Tibial artery (tissue), 4 donors: ENCODE results near the gene RAET1G.

ENCODE experiments used
- DNase-seq, 2 donors: peaks; one replicate each; pipeline ENCODE4 v3.0.0-alpha.2; 2019
- H3K27ac ChIP-seq, 2 donors: fragments of 200-600 bp; sonication (generic) in 1 of 2; 1 replicate in 1 of 2; 2 replicates in 1 of 2; pipeline ENCODE4 v1.5.1; 2018 to 2019; ENCODE audit warnings: mild to moderate bottlenecking in 1 of 2
- H3K27me3 ChIP-seq, 2 donors: fragments of 200-600 bp; sonication (generic) in 1 of 2; one replicate each; pipeline versions ENCODE4 v1.5.1 to v1.6.0; 2016 to 2019
- H3K36me3 ChIP-seq, 3 donors: fragments of 200-600 bp; sonication (generic) in 2 of 3; one replicate each; pipeline ENCODE4 v1.5.1; 2016 to 2019; ENCODE audit warnings: mild to moderate bottlenecking in 2 of 3
- H3K4me1 ChIP-seq, 4 donors: fragments of 200-600 bp; sonication (generic) in 2 of 4; 1 replicate in 3 of 4; 2 replicates in 1 of 4; pipeline ENCODE4 v1.5.1; 2016 to 2019
- H3K4me3 ChIP-seq, 2 donors: fragments of 200-600 bp; sonication (generic) in 1 of 2; 1 replicate in 1 of 2; 2 replicates in 1 of 2; pipeline ENCODE4 v1.5.1; 2018 to 2019; ENCODE audit warnings: mild to moderate bottlenecking in 2 of 2
- H3K9me3 ChIP-seq, 3 donors: fragments of 200-600 bp; sonication (generic) in 1 of 3; one replicate each; pipeline ENCODE4 v1.5.1; 2016 to 2019
- CTCF ChIP-seq, 2 experiments: fragments of 200-600 bp in 1 of 2; fragments of 450-650 bp in 1 of 2; IDR thresholded peaks; one replicate each; pipeline ENCODE4 v1.5.1; 2017 to 2019; ENCODE audit warnings: antibody characterized with exemption in 2 of 2, mild to moderate bottlenecking in 1 of 2, moderate library complexity in 1 of 2
- intact Hi-C: fragments of 100-400 bp; cut with DNase I; formaldehyde crosslinking; loops from one replicate; pipeline ENCODE4 v1.15.0; 2023; ENCODE audit warnings: low total_unique reads

The RAET1G gene

GRCh38 chr6:149889326-149889725 is 33.6 kb downstream of the RAET1G start:
- no peak for DNase-seq
- Histone ChIP-seq H3K9me3 (no peaks in the 10 kb centered on the region), H3K4me1 (peaks cover 0 to 5% (median 3%) of the 10 kb centered on the region in 4 donors), H3K27ac (no peak overlapping the region), H3K4me3 (no peak overlapping the region), H3K27me3 (no peaks in the 10 kb centered on the region), H3K36me3 (no peaks in the 10 kb centered on the region)
- intact Hi-C loops: no loop called here
- TF ChIP-seq CTCF (IDR thresholded peaks at IDR 0.05): no peak

GRCh38 chr6:149888659-149889058 is 34.3 kb downstream of the RAET1G start:
- intact Hi-C loops: no loop called here
- Histone ChIP-seq H3K4me3 (no peak overlapping the region), H3K9me3 (no peaks in the 10 kb centered on the region), H3K27ac (no peak overlapping the region), H3K4me1 (peaks cover 0 to 12% (median 7%) of the 10 kb centered on the region in 4 donors), H3K36me3 (no peaks in the 10 kb centered on the region), H3K27me3 (no peaks in the 10 kb centered on the region)
- no peak for DNase-seq
- no peak for TF ChIP-seq CTCF (IDR thresholded peaks at IDR 0.05)

GRCh38 chr6:149888093-149888492 is 34.8 kb downstream of the RAET1G start:
- no peak for TF ChIP-seq CTCF (IDR thresholded peaks at IDR 0.05)
- no peak overlapping the region for H3K4me3 ChIP-seq
- peaks cover 0 to 12% (median 7%) of the 10 kb centered on the region in 4 donors for H3K4me1 ChIP-seq
- no peaks in the 10 kb centered on the region for H3K9me3 ChIP-seq
- H3K27ac ChIP-seq: no peak overlapping the region
- H3K27me3 ChIP-seq: no peaks in the 10 kb centered on the region
- no peaks in the 10 kb centered on the region for H3K36me3 ChIP-seq
- no peak for DNase-seq
- intact Hi-C loops: no loop called here

- no peak for DNase-seq
- no peak overlapping the region for H3K27ac ChIP-seq
- intact Hi-C loops: no loop called here
Measured at GRCh38 chr6:149887343-149887742, 35.6 kb downstream of the RAET1G start.

GRCh38 chr6:149885888-149886287 is 37.0 kb downstream of the RAET1G start:
- Histone ChIP-seq H3K4me3 (no peak overlapping the region), H3K9me3 (no peaks in the 10 kb centered on the region), H3K27me3 (no peaks in the 10 kb centered on the region), H3K4me1 (peaks cover 0 to 12% (median 7%) of the 10 kb centered on the region in 4 donors), H3K27ac (no peak overlapping the region), H3K36me3 (no peaks in the 10 kb centered on the region)
- no peak for DNase-seq
- intact Hi-C loops: no loop called here
- TF ChIP-seq CTCF (IDR thresholded peaks at IDR 0.05): no peak

More at GRCh38 chr6:149887343-149887742, 35.6 kb downstream of the RAET1G start:
- Histone ChIP-seq H3K27me3 (no peaks in the 10 kb centered on the region), H3K9me3 (no peaks in the 10 kb centered on the region), H3K4me3 (no peak overlapping the region), H3K36me3 (no peaks in the 10 kb centered on the region), H3K4me1 (peaks cover 0 to 12% (median 7%) of the 10 kb centered on the region in 4 donors)
- no peak for TF ChIP-seq CTCF (IDR thresholded peaks at IDR 0.05)

GRCh38 chr6:149884617-149885016 is 38.3 kb downstream of the RAET1G start:
- intact Hi-C loops: no loop called here
- Histone ChIP-seq H3K27me3 (no peaks in the 10 kb centered on the region), H3K27ac (no peak overlapping the region), H3K36me3 (no peaks in the 10 kb centered on the region), H3K4me3 (no peak overlapping the region), H3K4me1 (peaks cover 0 to 10% (median 4%) of the 10 kb centered on the region in 4 donors), H3K9me3 (no peaks in the 10 kb centered on the region)
- no peak for DNase-seq
- TF ChIP-seq CTCF (IDR thresholded peaks at IDR 0.05): no peak
